HG03095 (cell line): ENCODE results near the gene PPP4R1.

Experiments used
- ATAC-seq: cut with Tn5 transposase; IDR thresholded peaks from one replicate; pipeline ENCODE4 v1.9.1; 2021; ENCODE audit warnings: moderate library complexity; ENCODE audit not compliant: unreplicated experiment

PPP4R1 gene

GRCh38 chr18:9516437-9517064 is 97.8 kb downstream of the PPP4R1 start:
- no peak for ATAC-seq

- ATAC-seq: no peak
Measured at GRCh38 chr18:9513971-9514512, 100.3 kb downstream of the PPP4R1 start.

- ATAC-seq: no peak
Measured at GRCh38 chr18:9508446-9509025, 105.8 kb downstream of the PPP4R1 start.

GRCh38 chr18:9507565-9508088 is 106.7 kb downstream of the PPP4R1 start:
- no peak for ATAC-seq

- ATAC-seq: no peak
Measured at GRCh38 chr18:9506046-9506792, 108.1 kb downstream of the PPP4R1 start.
